Memory B cell (primary cell): Measurements from ENCODE around the gene YBX1.
"Not testable (repeated sequence)": the region's sequence is repeated elsewhere in the genome, so short reads cannot be mapped to it uniquely, and the experiment has no call there.

ENCODE experiments used
- ATAC-seq: fragments of 150-1000 bp; cut with Tn5 transposase; 2 replicates; pipeline ENCODE4 v1.10.0; 2021; ENCODE audit warnings: low read depth, mild to moderate bottlenecking, moderate library complexity
- DNase-seq, 2 donors: peaks; one replicate each; pipeline ENCODE4 v3.0.0; 2022; ENCODE audit warnings: low spot score in 2 of 2
- H3K27ac Mint-ChIP-seq: one replicate; pipeline ENCODE4 v1.8.0; 2022; ENCODE audit warnings: mild to moderate bottlenecking, moderate library complexity, mixed read lengths
- H3K27me3 Mint-ChIP-seq: one replicate; pipeline ENCODE4 v1.8.0; 2022; ENCODE audit warnings: mixed read lengths
- H3K36me3 Mint-ChIP-seq: one replicate; pipeline ENCODE4 v1.8.0; 2022; ENCODE audit warnings: mild to moderate bottlenecking, mixed read lengths
- H3K4me1 Mint-ChIP-seq: one replicate; pipeline ENCODE4 v1.8.0; 2022; ENCODE audit warnings: mixed read lengths
- H3K4me3 Mint-ChIP-seq: one replicate; pipeline ENCODE4 v1.8.0; 2022; ENCODE audit warnings: mild to moderate bottlenecking, moderate library complexity, mixed read lengths
- H3K9me3 Mint-ChIP-seq: one replicate; pipeline ENCODE4 v1.8.0; 2022; ENCODE audit warnings: mixed read lengths

Gene YBX1

DNA sequence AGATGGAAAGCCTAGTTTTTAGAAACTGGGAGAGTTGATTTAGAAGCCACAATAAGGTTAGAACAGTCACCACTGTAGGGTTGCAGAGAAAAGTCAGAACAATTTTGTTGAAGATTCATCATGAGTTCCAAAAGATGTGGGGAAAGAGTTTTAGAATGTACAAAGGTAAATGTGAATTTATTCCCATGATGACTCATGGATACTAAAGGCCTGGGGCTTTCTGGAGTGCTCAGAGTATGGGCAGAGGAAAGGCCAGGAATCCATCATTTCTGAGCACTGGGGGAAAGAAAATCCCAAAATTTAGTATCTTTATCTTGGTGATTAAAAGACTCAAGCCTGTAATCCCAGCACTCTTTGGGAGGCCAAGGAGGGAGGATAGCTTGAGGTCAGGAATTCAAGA, 17.8 kb downstream of the YBX1 start:
- H3K4me3 Mint-ChIP-seq = no peak overlapping the region
- peaks cover 2% of the 10 kb centered on the region for H3K4me1 Mint-ChIP-seq
- peaks cover 52% of the 10 kb centered on the region for H3K36me3 Mint-ChIP-seq
- no peak overlapping the region for H3K27ac Mint-ChIP-seq
- H3K27me3 Mint-ChIP-seq = no peaks in the 10 kb centered on the region
- DNase-seq (no peak), ATAC-seq (no peak)
- H3K9me3 Mint-ChIP-seq = no peaks in the 10 kb centered on the region

DNA sequence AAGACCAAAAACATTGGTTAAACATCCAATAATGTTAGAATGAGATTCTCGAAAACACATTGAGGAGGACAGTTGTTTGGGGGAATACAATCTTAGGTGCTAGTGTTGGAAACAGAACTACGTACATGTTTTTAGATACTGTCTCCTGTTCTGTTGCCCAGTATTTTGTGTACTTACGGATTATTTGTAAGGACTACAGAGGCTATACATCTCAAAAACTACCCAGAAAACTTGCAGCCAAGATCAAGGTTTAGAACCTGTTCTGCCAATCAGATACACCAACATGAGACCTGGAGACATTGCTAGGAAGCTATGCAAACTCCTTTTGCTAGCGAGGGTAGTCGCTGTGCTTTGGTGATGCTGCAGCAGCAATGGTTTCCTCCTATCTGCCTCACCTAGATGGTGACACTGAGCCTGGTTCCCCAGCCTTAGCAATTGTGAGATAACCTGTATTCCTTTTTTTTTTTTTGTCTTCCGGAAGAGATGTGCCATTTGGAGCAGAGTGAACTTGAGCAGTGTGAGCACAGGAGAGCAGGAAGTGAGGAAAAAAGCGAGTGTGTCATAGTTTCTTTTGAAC, 21.8 kb downstream of the YBX1 start:
- Mint-ChIP-seq H3K9me3 (peaks cover 1% of the 10 kb centered on the region), H3K27ac (peak overlapping the region; percentile 40), H3K4me3 (no peak overlapping the region), H3K4me1 (no peaks in the 10 kb centered on the region), H3K36me3 (peaks cover 49% of the 10 kb centered on the region), H3K27me3 (no peaks in the 10 kb centered on the region)
- no peak for ATAC-seq
- DNase-seq = no peak

DNA sequence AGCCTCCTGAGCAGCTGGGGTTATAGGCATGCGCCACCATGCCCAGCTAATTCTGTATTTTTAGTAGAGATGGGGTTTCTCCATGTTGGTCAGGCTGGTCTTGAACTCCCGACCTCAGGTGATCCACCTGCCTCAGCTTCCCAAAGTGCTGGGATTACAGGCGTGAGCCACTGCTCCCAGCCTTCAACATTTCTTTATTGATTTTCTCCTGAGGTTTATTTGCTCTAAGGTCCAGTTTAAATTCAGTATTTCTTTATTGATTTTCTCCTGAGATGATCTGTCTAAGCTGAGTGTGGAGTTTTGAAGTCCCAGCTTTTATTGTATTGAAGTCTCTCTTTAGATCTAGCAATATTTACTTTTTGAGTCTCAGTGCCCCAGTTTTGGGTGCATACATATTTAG, 30.6 kb downstream of the YBX1 start:
- H3K4me3 Mint-ChIP-seq, ATAC-seq, H3K4me1 Mint-ChIP-seq, H3K27ac Mint-ChIP-seq, H3K27me3 Mint-ChIP-seq, DNase-seq: not testable (repeated sequence)
- Mint-ChIP-seq H3K9me3 (peaks cover 12% of the 10 kb centered on the region), H3K36me3 (peaks cover 53% of the 10 kb centered on the region)

DNA sequence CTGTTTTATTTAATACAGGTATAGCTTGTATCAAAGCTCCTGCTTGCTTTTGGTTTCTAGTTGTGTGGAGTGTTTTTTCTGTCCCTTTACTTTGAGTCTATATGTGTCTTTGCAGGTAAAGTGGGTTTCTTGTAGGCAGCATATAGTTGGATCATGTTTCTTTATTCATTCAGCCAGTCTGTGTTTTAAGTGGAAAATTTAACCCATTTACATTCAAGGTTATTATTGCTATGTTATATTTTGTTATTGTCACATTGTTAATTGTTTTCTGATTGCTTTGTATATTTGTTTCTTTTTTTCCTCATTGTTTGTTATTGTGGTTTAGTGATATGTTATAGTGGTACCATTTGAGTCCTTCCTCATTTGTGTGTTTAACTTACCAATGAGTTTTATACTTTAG, 31.1 kb downstream of the YBX1 start:
- H3K27me3 Mint-ChIP-seq = no peaks in the 10 kb centered on the region
- peaks cover 54% of the 10 kb centered on the region for H3K36me3 Mint-ChIP-seq
- H3K4me3 Mint-ChIP-seq = no peak overlapping the region
- peaks cover 12% of the 10 kb centered on the region for H3K9me3 Mint-ChIP-seq
- H3K4me1 Mint-ChIP-seq = no peaks in the 10 kb centered on the region
- H3K27ac Mint-ChIP-seq = peak overlapping the region; percentile 41
- DNase-seq (no peak), ATAC-seq (no peak)

DNA sequence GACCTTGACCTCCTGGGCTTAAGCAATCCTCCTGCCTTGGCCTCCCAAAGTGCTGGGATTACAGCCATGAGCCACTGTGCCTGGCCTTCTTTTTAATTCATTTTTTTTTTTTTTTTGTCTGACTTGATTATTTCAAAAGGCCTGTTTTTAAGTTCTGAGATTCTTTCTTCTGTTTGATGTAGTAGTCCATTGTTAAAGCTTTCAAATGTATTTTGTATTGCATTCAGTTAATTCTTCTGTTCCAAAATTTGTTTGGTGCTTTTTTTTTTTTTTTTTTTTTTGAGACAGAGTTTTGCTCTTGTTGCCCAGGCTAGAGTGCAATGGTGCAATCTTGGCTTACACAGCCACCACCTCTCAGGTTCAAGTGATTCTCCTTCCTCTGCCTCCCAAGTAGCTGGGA, 32.2 kb downstream of the YBX1 start:
- not testable (repeated sequence) for H3K4me3 Mint-ChIP-seq, DNase-seq, H3K27ac Mint-ChIP-seq, ATAC-seq, H3K27me3 Mint-ChIP-seq, H3K4me1 Mint-ChIP-seq
- peaks cover 55% of the 10 kb centered on the region for H3K36me3 Mint-ChIP-seq
- H3K9me3 Mint-ChIP-seq = peaks cover 12% of the 10 kb centered on the region

DNA sequence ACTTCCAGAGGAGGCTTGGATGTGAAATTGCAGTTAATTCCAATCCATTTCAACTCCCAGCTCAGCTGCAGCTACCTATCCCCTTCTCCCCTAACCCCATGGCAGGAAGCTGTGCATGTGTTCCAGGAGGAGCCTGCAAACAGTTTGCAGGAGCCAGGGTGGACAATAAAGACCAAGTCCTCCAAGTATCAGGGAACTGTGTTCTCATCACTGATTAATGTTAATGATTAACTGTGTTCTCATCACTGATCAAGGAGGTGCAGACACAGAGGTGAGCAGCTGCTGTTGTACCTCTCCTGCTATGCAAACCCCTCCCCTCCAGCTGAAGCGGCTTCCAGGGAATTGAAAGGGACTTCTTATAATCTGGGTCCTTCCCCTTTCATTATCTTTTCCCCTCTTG, 38.6 kb downstream of the YBX1 start:
- no peak overlapping the region for H3K4me3 Mint-ChIP-seq
- DNase-seq = no peak
- H3K4me1 Mint-ChIP-seq = no peaks in the 10 kb centered on the region
- no peaks in the 10 kb centered on the region for H3K27me3 Mint-ChIP-seq
- H3K36me3 Mint-ChIP-seq = peaks cover 19% of the 10 kb centered on the region
- ATAC-seq = no peak
- H3K27ac Mint-ChIP-seq = no peak overlapping the region
- H3K9me3 Mint-ChIP-seq = no peaks in the 10 kb centered on the region

DNA sequence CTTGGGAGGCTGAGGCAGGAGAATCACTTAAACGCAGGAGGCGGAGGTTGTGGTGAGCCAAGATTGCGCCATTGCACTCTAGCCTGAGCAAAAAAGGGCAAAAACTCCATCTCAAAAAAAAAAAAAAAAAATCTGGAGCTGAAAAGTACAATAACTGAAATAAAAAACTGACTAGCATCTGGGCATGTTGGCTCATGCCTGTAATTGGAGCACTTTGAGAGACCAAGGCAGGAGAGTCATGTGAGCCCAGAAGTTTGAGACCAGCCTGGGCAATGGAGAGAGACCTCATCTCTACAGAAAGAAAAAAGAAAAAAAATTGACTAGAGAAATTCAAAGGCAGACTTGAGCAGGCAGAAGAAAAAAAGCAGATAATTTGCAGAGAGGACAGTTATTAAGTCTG, 39.7 kb downstream of the YBX1 start:
- Mint-ChIP-seq H3K27me3 (no peaks in the 10 kb centered on the region), H3K36me3 (peaks cover 14% of the 10 kb centered on the region), H3K27ac (no peak overlapping the region), H3K9me3 (no peaks in the 10 kb centered on the region), H3K4me1 (no peaks in the 10 kb centered on the region), H3K4me3 (no peak overlapping the region)
- DNase-seq (no peak), ATAC-seq (no peak)

DNA sequence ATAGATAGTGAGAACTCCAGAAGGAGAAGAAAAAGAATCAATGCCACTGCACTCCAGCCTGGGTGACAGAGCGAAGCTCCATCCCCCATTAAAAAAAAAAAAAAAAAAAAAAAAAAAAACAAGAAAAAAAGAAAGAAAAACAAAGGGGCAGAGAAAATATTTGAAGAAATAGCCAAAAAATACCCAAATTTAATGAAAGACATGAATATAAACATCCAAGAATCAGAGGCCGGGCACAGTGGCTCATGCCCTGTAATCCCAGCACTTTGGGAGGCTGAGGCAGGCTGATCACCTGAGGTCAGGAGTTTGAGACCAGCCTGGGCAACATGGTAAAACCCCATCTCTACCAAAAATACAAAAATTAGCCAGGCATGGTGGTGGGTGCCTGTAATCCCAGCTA, 40.2 kb downstream of the YBX1 start:
- not testable (repeated sequence) for DNase-seq, H3K4me1 Mint-ChIP-seq, H3K27ac Mint-ChIP-seq, ATAC-seq, H3K27me3 Mint-ChIP-seq, H3K9me3 Mint-ChIP-seq, H3K4me3 Mint-ChIP-seq, H3K36me3 Mint-ChIP-seq

DNA sequence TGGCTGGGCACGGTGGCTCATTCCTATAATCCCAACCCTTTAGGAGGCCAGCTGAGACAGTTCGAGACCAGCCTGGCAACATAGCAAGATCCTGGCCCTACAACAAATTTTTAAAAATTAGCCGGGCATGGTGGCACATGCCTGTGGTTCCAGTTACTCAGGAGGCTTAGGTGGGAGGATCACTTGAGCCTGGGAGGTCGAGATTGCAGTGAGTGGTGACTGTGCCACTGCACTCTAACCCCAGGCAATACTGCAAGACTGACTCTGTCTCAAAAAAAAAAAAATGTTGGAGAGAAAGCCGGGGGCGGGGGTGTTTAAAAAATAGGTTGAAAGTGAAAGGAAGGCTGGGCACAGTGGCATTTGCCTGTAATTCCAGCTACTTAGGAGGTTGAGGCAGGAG, 41.3 kb downstream of the YBX1 start:
- Mint-ChIP-seq H3K27me3 (no peaks in the 10 kb centered on the region), H3K27ac (no peak overlapping the region), H3K36me3 (peaks cover 2% of the 10 kb centered on the region), H3K4me1 (no peaks in the 10 kb centered on the region), H3K9me3 (no peaks in the 10 kb centered on the region), H3K4me3 (no peak overlapping the region)
- ATAC-seq (no peak), DNase-seq (no peak)

DNA sequence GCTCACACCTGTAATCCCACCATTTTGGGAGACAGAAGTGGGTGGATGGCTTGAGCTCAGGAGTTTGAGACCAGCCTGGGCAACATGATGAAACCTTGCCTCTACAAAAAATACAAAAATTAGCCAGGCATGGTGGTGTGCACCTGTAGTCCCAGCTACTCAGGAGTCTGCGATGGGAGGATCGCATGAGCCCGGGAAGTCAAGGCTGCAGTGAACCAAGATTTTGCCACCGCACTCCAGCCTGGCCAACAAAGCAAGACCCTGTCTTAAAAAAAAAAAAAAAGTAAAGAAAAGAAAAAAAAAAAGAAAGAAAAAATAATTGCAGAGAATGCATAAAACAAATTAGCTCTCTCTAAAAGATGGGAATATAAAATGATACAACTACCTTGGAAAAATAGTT, 43.6 kb downstream of the YBX1 start:
- H3K4me1 Mint-ChIP-seq, ATAC-seq, DNase-seq, H3K27ac Mint-ChIP-seq, H3K9me3 Mint-ChIP-seq, H3K36me3 Mint-ChIP-seq, H3K27me3 Mint-ChIP-seq, H3K4me3 Mint-ChIP-seq: not testable (repeated sequence)

DNA sequence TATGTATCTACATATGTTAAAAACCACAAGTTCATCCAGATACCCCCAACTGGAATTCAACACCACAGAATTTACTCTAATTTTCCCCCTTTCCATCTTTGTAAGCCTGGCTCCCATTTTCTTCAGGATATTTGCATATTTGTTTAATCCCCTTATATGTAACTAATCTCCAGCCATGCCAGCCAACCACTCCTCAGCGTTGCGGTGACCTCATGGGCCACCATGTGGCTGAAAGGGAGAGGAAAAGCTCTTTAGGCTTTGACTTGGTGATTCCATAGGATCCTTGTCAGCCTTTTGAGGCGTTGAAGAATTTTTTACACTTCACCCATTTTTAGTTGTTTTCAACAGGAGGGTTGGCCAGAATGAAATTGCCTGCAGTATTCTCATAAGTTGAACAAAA, 47.8 kb downstream of the YBX1 start:
- no peak overlapping the region for H3K4me3 Mint-ChIP-seq
- no peaks in the 10 kb centered on the region for H3K9me3 Mint-ChIP-seq
- ATAC-seq = no peak
- DNase-seq = no peak
- H3K27ac Mint-ChIP-seq = no peak overlapping the region
- no peaks in the 10 kb centered on the region for H3K36me3 Mint-ChIP-seq
- no peaks in the 10 kb centered on the region for H3K27me3 Mint-ChIP-seq
- H3K4me1 Mint-ChIP-seq = peaks cover 6% of the 10 kb centered on the region

DNA sequence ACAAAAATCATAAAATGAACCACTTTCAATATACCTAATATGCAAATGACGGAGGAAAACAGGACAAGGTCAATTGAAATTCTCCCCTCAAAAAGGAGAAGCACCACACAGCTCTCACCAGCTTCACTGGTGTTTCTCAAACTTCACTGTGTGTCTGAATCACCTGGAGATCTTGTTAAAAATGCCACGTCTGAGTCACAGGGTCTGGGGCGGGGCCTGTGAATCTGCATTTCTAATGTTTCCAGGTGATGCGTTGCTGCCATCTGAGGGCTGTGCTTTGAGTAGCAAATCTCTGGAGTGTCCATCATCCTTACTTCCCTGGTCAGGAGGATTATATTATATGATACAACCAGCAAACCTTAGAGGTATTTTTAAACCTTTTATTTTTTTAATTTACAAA, 48.8 kb downstream of the YBX1 start:
- Mint-ChIP-seq H3K4me1 (peaks cover 6% of the 10 kb centered on the region), H3K27ac (no peak overlapping the region), H3K27me3 (no peaks in the 10 kb centered on the region), H3K4me3 (no peak overlapping the region), H3K36me3 (no peaks in the 10 kb centered on the region), H3K9me3 (no peaks in the 10 kb centered on the region)
- ATAC-seq = peak; percentile 67
- no peak for DNase-seq

DNA sequence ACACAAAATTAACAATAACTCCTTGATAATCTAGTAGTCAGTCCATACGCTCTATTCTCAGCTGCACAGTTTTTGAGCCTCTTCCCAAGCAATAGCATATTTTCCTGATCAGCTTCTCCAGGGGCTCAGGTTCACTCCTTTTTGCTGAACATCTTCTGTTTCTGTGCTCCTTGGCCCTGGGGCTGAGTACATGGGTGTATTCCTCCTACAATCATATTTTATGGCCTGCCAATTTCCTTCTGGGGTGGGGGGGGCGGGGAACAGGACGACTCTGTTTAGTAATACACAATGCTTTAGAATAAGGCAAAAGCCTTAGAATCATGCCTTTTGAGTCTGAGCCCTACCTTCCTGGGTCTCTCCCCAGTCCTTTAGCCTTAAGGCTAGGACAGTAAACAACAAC, 49.4 kb downstream of the YBX1 start:
- no peak overlapping the region for H3K27ac Mint-ChIP-seq
- no peak for ATAC-seq
- no peaks in the 10 kb centered on the region for H3K36me3 Mint-ChIP-seq
- H3K9me3 Mint-ChIP-seq = no peaks in the 10 kb centered on the region
- H3K4me1 Mint-ChIP-seq = peaks cover 9% of the 10 kb centered on the region
- H3K4me3 Mint-ChIP-seq = no peak overlapping the region
- no peak for DNase-seq
- no peaks in the 10 kb centered on the region for H3K27me3 Mint-ChIP-seq

DNA sequence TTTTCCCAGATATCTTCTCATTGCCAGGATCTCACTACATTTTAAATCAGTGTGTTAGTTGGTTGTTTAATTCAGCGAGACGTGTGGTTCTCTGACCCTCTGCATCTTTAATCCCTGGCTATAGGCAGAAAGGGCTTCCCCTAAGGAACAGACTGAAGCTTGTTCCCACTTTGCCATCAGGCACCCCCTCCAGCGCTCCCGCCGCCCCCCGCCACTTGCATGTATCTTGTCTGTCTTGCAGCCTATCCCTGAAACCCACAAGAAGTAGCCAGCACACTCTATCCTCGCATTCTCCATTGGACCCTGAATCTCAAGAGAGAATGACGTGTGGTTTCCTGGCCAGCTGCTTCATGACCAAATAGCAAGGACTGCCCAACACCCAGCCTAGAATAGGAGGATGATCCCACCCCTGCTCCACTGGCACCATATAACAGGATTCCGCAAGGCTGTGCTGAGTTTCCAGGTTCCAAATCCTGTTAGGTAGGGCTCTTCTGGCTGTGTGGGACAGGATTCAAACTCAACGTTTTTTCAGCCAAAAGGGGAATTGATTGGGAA, 50.0 kb downstream of the YBX1 start:
- ATAC-seq (no peak), DNase-seq (no peak)
- Mint-ChIP-seq H3K36me3 (no peaks in the 10 kb centered on the region), H3K27me3 (no peaks in the 10 kb centered on the region), H3K9me3 (no peaks in the 10 kb centered on the region), H3K27ac (no peak overlapping the region), H3K4me1 (peaks cover 14% of the 10 kb centered on the region), H3K4me3 (no peak overlapping the region)

DNA sequence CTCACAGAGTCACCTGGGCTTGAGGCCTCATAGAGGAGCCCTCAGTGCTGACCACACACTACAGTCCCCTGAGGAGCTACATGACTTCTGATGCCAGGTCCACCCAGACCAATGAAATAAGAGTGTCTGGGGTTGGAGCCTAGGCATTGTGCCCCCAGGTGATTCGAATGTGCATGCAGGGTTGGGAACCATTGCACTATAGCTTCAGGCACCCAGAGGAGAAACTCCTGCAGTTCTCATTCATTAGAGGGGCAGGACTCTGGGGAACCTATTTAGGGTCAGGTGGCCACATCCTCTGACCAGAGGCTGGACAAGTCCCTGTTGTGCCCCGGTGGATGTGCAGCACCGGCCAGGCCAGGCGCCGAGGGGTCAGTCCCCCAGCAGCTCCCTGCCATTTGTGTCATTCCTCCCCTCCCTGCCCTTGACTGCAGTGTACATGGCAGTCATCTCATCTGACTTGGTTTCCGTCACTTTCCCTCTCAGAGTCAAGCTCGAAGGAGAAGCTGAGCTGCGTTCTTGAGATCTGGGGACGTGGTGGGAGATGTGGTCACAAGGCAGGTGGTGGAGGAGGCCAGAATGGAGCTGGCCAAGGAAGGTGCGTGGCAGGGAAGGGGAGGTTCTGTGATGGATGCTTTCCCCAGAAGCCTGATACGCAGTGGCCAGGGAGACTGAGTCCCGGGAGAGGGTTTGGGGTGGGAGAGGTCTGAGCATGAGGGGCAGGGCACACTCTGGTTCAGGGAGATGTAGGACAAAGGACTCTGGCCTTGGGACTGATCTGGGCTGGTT, 51.4 kb downstream of the YBX1 start:
- no peak for ATAC-seq
- no peak overlapping the region for H3K27ac Mint-ChIP-seq
- no peaks in the 10 kb centered on the region for H3K9me3 Mint-ChIP-seq
- no peak for DNase-seq
- H3K4me1 Mint-ChIP-seq = peaks cover 16% of the 10 kb centered on the region
- H3K36me3 Mint-ChIP-seq = no peaks in the 10 kb centered on the region
- no peaks in the 10 kb centered on the region for H3K27me3 Mint-ChIP-seq
- H3K4me3 Mint-ChIP-seq = no peak overlapping the region
